Lower leg skin (tissue), 4 donors: ENCODE results near the gene CALML3. TPM values are rescaled to one million over a fixed set of nuclear protein-coding genes. Genes with fewer than 3 reads are reported as not detected.
A peak's percentile ranks its signal among the peaks of the same experiment; 100 is the strongest.

Experiments used
- DNase-seq, 2 donors: peaks; one replicate each; pipeline ENCODE4 v3.0.0-alpha.2; 2019; ENCODE audit warnings: low spot score in 2 of 2
- H3K4me3 ChIP-seq: fragments of 200-600 bp; sonication (generic); 2 replicates; pipeline ENCODE4 v1.5.1; 2017; ENCODE audit warnings: mild to moderate bottlenecking, low read depth; ENCODE audit not compliant: poor library complexity, severe bottlenecking
- CTCF ChIP-seq, 3 donors: fragments of 450-650 bp; IDR thresholded peaks; one replicate each; pipeline ENCODE4 v1.5.1; 2016; ENCODE audit warnings: antibody characterized with exemption in 3 of 3, mild to moderate bottlenecking in 3 of 3, moderate library complexity in 2 of 3
- POLR2A ChIP-seq, 2 donors: fragments of 450-650 bp; IDR thresholded peaks; one replicate each; pipeline ENCODE4 v1.6.1; 2016 to 2017; ENCODE audit warnings: antibody characterized with exemption in 2 of 2, mild to moderate bottlenecking in 1 of 2, moderate library complexity in 1 of 2
- WGBS, 2 donors: methylation state at CpG; one replicate each; pipeline ENCODE4 v1.1.5; 2018; 5-methylcytosine and 5-hydroxymethylcytosine counted together
- intact Hi-C: fragments of 100-400 bp; cut with DNase I; formaldehyde crosslinking; loops from one replicate; pipeline ENCODE4 v1.15.0; 2023; ENCODE audit warnings: low total_unique reads
- total RNA-seq, 4 donors: library from RNA; depleted of rRNA; stranded (reverse); fragments of >200 nt; gene quantifications; one replicate each; pipeline ENCODE4 v1.1.0, GENCODE V29; 2016

The CALML3 gene
- total RNA-seq, 4 donors from 2014 or later = 43.4 to 181 (median 90.7) TPM

GRCh38 chr10:5494611-5495010, 30.1 kb upstream of the CALML3 start:
- H3K4me3 ChIP-seq = no peak overlapping the region
- no peak for DNase-seq
- intact Hi-C loops = no loop called here
- TF ChIP-seq CTCF (IDR thresholded peaks at IDR 0.05) = no peak
- no peak for TF ChIP-seq POLR2A (IDR thresholded peaks at IDR 0.05)
- WGBS, 2 donors = 79 to 86% methylated on average over 8 of the region's 8 CpGs

- no peak overlapping the region for H3K4me3 ChIP-seq
- no peak for DNase-seq
- intact Hi-C loops = no loop called here
- 85 to 87% methylated on average over 20 to 25 of the region's 25 CpGs for WGBS, 2 donors
- TF ChIP-seq CTCF (IDR thresholded peaks at IDR 0.05) (no peak), POLR2A (IDR thresholded peaks at IDR 0.05) (no peak)
These were observed 28.2 kb upstream of the CALML3 start for GRCh38 chr10:5496261-5497250.

GRCh38 chr10:5497289-5497688, 27.5 kb upstream of the CALML3 start:
- no peak for TF ChIP-seq CTCF (IDR thresholded peaks at IDR 0.05)
- no peak for TF ChIP-seq POLR2A (IDR thresholded peaks at IDR 0.05)
- DNase-seq = no peak
- intact Hi-C loops = no loop called here
- no peak overlapping the region for H3K4me3 ChIP-seq
- 79 to 86% methylated on average over 6 of the region's 6 CpGs for WGBS, 2 donors

GRCh38 chr10:5497948-5498730, 26.6 kb upstream of the CALML3 start:
- DNase-seq = no peak
- 78% methylated on average over 19 of the region's 19 CpGs for WGBS, 2 donors
- H3K4me3 ChIP-seq = peak overlapping the region; percentile 8
- intact Hi-C loops = no loop called here
- TF ChIP-seq CTCF (IDR thresholded peaks at IDR 0.05) = no peak
- no peak for TF ChIP-seq POLR2A (IDR thresholded peaks at IDR 0.05)

- no peak for DNase-seq
- no peak for TF ChIP-seq POLR2A (IDR thresholded peaks at IDR 0.05)
- H3K4me3 ChIP-seq = peak overlapping the region; percentile 8
- intact Hi-C loops = no loop called here
- 88 to 92% methylated on average over 57 to 61 of the region's 61 CpGs for WGBS, 2 donors
These were observed 25.8 kb upstream of the CALML3 start for GRCh38 chr10:5498791-5499492.
